CD4-positive, alpha-beta T cell treated with Interleukin-12 subunit alpha and Interleukin-12 subunit beta, for 1 hour (primary cell): ENCODE results near the gene RNF166.
"Not testable (repeated sequence)": the region's sequence is repeated elsewhere in the genome, so short reads cannot be mapped to it uniquely, and the experiment has no call there.

Source experiments
- DNase-seq: peaks from one replicate; pipeline ENCODE4 v3.0.0-alpha.2; 2020

Gene RNF166

GRCh38 chr16:88669980-88670379 lies 36.2 kb downstream of the RNF166 start:
- DNase-seq: no peak

GRCh38 chr16:88669493-88669892 lies 36.7 kb downstream of the RNF166 start:
- not testable (repeated sequence) for DNase-seq

DNA sequence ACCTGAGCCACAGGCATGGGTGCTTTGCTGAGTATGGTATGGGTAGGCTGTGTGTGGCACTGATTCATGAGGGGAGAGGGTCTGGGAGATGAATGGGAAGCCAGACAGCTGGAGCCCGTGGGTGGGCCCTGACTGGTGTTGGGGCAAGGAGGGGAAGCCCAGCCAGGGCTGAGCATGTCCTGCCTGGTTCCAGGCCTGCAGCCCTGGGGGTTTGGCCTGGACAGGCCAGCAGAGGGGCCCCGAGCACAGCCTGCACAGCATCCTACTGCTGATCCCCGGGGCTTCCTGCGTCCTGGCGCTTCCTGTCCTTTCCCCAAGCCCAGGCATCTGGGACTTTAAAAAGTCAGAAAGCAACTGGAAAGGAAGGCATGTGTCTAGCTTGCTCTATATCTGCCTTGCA lies 38.7 kb downstream of the RNF166 start:
- DNase-seq: no peak

- no peak for DNase-seq
These were observed 40.6 kb downstream of the RNF166 start for GRCh38 chr16:88665570-88665969.

- no peak for DNase-seq
These were observed 41.1 kb downstream of the RNF166 start for GRCh38 chr16:88665148-88665547.

GRCh38 chr16:88662843-88663606 lies 43.2 kb downstream of the RNF166 start, which contains the start of gene MVD:
MVD (minus strand) TSS chr16:88663091; CDS start chr16:88663080, 11 bp downstream.
- peak; percentile 96 for DNase-seq

DNA sequence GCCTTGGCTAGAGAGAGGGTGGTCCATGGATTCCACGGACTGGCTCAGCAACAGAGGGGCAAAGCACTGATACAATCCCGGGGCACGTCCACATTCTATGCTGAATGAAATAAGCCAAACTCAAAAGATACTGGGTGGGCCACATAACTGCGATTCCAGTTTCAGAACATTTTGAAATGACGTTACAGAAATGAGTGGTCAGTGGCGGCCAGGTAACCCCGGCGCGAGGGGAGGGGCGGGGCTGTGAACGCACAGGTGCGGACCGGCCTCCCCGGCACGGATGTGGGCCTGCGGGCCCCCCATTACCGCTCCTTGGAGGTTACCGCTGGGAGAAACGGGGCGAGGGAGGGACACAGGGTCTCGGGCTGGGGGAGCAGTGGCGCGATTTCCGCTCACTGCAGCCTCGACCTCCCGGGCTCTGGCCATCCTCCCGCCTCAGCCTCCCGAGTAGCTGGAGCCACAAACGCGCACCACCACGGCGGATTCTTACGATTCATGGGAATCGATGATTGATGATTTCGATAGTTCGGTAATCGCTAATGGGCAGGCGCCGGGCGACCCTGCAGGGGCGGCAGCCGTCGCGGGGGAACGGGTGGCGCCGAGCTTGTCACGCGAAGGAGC lies 43.9 kb downstream of the RNF166 start:
- DNase-seq: no peak

DNA sequence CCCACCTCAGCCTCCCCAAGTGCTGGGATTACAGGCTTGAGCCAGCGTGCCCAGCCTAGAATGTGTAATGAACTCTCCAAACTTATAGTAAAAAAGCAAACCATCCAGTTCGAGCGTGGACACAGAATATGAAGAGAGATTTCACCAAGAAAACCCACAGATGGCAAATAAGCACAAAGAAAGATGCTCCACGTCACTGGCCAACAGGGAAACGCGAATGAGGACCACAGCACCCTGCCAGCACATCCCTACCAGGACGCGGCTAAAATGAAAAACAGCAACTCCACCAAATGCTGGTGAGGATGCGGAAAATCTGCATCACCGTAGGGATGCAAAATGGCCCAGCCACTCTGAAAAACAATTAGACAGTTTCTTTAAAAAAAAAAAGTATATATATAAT lies 44.7 kb downstream of the RNF166 start:
- no peak for DNase-seq

- no peak for DNase-seq
These were observed 47.0 kb downstream of the RNF166 start for GRCh38 chr16:88659160-88659559.

DNA sequence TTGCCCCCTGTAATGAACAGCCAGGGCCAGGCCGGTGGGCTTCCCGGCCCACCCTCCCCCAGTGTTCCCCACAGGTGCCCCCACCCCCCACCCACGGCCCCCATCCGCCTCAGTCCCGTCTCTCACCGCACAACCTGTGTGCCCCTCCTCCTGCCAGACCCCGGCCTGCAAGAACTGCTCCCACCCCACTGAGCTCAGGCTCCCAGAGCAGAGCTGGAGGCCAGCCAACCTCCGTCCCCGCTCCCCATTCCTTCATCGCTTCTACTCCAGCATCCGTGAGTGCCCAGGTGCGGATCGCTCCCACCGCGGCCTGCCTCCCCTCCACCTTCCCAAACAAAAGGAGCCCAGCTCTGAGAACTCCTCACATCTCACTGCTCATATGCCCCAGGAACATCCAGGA lies 47.5 kb downstream of the RNF166 start:
- no peak for DNase-seq

- DNase-seq: no peak
These were observed 48.8 kb downstream of the RNF166 start for GRCh38 chr16:88657371-88657770.

DNA sequence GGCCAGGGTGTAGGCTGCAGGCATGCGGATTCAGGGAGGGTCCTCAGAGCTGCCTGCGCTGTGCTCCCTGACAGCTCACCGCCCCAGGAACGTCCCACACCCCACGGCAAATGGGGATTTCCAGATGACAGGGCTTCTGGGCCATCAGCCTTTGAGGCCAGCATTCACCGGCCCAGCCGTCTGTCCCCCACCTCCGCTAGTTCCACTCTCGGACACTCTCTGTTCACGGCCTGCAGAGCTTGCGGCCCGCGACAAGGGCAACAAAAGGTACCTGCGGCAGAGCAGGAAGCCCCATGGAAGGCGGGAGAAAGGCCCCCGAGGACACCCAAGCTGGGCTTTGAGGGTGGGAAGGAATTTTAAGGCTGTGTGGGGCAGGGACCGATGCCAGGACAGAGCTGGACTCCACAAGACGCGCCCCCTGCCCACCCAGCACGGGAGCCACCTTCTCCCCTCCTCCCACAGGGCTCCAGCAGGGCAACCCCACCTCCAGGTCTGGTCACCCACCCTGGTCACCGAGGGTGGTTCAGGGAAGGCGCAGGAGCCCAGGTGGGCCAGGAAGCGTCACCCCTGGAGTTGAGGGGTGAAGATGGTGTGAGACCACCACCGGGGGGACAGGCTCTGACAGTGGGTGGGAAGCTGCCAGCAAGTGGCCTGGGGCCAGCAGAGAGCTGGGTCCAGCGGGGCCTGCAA lies 49.8 kb downstream of the RNF166 start:
- DNase-seq: no peak

GRCh38 chr16:88655733-88656281 lies 50.4 kb downstream of the RNF166 start:
- DNase-seq: no peak

GRCh38 chr16:88655053-88655732 lies 51.0 kb downstream of the RNF166 start:
- no peak for DNase-seq

DNA sequence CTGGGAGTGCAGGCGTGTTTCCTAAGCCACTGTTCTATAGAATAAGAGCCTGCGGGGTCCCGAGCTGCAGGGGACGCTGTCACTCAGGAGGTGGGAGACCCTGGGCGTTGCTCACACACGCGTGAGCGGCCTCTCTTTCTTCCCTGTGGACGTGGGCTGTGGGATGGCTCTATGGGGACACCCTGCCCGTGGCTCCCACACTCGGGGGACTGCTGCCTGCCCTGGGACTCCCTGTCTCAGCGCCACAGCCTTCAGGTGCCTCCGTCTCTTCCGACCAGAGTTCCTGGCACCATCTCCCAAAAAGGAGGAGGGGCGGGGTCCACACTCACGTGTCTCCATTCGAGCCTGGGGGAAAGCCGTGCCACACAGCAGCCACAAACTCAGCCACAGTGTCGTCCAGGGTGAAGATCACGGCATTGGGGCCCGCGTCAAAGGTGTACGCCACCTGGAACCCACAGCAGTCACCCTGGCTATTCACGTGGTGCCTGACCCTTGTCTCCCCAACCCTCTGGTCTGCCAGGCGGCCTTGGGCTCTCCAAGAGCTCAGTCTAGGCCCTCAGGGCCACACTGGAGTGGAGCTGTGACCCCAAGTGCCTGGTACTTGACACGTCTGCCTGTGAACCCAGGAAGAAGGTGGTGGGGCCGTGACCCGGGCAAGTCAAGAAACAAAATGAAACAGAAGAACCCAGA lies 51.7 kb downstream of the RNF166 start:
- DNase-seq: no peak

GRCh38 chr16:88653596-88654362 lies 52.4 kb downstream of the RNF166 start:
- peak; percentile 23 for DNase-seq

DNA sequence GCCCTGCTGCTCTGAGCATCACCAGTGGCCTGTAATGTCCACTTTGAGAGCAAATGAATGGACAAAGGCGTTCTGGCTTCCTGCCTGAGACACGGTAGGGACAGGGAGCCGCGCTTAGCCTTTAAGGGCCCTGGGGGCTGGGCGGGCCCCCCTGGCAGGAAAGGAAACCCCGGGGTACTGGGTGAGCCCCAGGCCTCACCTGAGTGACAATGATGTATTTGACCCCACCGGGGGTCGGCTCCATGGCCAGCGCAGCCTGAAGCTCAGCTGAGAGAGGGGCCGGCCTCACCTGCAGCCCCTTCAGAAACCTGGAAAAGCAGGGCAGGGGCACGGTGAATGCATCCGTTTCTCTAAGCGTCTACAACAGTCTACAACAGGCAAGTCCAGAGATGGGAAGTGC lies 53.1 kb downstream of the RNF166 start:
- DNase-seq: no peak

DNA sequence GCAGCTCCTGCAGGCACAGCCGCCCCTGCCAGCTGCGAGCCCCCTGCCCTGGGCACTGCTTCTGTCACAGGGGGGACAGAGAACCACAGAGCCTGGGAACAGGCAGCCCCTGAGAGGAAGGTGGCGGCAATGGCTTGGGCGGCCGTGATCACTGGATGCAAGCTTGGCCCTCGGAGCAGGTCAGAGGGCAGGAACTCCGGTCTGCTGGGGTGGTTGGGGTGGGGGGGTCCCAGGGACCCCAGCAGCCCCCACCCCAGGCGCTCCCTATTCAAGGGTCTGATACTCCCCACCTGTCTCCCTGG lies 53.5 kb downstream of the RNF166 start:
- no peak for DNase-seq

DNA sequence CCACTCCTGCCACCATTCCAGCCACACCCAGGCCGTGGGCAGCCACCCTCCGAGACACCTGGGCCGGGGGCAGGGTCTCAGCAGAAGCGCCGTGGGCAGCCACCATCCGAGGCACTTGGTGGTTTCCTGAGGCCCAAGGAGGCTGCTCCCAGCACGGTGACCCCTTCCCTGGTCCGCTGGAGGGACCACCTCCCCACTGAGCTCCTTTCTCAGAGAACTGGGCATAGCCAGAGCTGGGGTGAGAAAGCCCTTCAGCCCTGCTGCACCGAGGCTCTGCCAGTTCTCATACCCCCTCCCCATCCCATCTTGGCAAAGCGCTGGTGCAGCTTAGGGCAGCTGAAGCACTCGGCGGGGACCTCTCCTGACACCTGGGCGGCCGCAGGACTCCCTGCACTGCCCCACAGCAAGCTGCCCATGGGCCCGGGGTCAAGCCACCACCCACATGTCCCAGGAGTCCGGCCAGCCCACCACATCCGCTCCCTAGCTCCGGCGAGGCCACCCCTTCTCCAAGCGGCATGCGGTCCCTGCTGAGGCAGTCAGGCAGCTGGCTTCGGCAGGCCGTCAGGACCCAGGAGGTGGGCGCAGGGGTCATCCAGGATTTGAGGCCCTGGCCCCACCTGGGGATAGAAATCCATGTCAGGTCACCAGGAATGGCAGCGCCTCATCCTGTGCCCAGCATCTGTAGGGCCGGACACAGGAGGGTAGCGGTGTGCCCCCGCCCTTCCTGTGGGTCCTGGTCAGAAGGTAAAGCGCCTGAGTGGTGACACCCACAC lies 54.0 kb downstream of the RNF166 start:
- DNase-seq: no peak

- DNase-seq: peak; percentile 85
These were observed 54.8 kb downstream of the RNF166 start for GRCh38 chr16:88651276-88651988.
